IPS-11a (cell line): ENCODE results near the gene EXOC2.
"Not testable (repeated sequence)": the region's sequence is repeated elsewhere in the genome, so short reads cannot be mapped to it uniquely, and the experiment has no call there.

ENCODE experiments used
- H3K4me3 ChIP-seq: one replicate; pipeline ENCODE4 v1.5.1; 2013; ENCODE audit warnings: low read depth, low read length, control low read depth

The EXOC2 gene

GRCh38 chr6:641225-641985 lies 51.5 kb downstream of the EXOC2 start:
- no peak overlapping the region for H3K4me3 ChIP-seq

- no peak overlapping the region for H3K4me3 ChIP-seq
Measured at GRCh38 chr6:636488-636887, 56.5 kb downstream of the EXOC2 start.

DNA sequence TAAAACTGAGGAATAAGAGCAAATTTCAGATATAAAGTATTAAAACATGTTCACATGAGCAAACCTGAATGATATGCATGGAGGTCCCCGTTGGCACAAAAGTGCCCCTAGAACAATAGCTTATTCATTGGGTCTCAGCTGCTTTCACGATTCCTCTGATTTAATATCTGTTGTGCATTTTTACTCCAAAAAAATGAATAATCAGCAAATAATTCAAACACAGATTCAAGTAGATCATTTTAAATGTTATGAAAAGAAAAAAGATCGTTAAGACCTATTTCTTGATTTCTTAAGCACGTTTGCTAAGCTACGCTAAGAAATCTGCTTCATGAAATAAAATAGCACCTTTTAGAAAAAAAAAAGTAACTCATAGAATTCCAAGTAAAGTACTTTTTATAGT lies 57.7 kb downstream of the EXOC2 start:
- H3K4me3 ChIP-seq: no peak overlapping the region

DNA sequence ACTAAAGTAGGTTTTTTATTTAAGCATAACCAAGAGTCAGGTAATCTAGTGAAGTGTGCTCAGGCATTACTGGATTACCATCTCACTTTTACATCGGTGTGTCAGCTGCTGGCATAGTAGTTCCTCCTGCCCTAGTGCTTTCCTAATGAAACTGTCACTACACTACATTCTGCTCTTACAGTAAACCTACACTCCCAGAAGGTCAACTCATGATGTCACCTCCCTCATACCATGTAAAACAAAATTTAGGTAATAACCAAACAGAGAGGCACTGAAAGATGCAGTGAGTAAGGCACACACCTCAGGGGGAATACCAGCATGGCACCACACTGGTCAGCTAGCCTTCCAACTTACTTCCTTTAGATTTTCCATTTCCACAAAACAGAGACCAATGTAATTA lies 59.3 kb downstream of the EXOC2 start:
- no peak overlapping the region for H3K4me3 ChIP-seq

GRCh38 chr6:628766-629165 lies 64.2 kb downstream of the EXOC2 start:
- no peak overlapping the region for H3K4me3 ChIP-seq

DNA sequence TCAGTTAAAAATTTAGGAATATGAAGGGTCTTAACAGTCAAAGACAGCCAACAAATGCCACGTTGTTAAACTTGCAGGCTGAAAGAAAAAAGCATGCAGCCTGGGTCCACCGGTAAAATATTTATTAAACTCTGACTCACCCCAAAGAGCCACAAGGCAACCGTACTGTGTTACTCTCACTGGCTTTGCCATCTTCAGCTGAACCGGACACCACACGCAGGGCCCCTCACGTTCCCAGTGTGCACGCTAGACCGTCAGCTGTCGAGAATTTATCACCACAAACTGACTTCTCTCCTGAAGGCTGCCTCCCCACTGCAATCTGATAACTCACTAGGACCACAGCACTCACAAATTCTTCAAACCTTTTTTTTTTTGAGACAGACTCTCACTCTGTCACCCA lies 66.7 kb downstream of the EXOC2 start:
- no peak overlapping the region for H3K4me3 ChIP-seq

DNA sequence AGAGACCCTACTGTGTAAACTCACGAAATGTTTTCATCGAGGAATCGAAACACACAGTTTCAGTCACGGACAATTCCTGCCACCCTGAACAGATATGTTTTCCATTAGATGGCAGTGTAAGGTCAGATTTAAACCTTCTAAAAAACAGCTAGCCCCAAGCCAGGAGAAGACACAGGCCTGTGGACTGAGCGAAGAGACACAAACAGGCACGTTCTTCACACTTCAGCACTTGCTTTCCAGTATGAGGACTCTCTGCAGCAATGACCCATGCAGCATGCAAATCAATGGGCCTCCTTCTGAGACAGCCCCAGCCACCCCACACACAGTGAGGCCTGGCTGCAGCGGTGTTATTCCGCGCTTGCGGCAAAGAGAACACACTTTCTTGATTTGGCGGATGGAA lies 68.0 kb downstream of the EXOC2 start:
- no peak overlapping the region for H3K4me3 ChIP-seq

- no peak overlapping the region for H3K4me3 ChIP-seq
Measured at GRCh38 chr6:622462-622861, 70.5 kb downstream of the EXOC2 start.

GRCh38 chr6:621931-622330 lies 71.0 kb downstream of the EXOC2 start:
- H3K4me3 ChIP-seq: no peak overlapping the region

DNA sequence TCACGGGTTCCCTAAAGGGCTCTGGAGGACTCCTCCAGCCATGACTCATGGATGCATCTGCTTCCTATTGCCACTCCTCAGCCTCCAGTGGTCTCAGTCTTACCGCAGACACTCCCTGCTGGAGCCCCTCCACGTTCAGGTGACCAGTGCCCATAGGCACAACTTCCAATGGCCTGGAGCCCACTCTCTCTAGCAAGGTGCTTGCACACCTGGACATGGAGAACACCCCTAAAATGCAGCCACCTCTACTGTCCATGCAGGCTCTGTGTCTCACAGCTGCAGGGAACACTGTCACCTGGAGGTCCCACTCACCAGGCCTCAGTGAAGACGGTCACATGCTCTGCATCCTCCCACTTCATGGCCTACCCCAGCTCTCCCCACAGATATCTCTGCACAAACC lies 72.0 kb downstream of the EXOC2 start:
- H3K4me3 ChIP-seq: no peak overlapping the region

GRCh38 chr6:620166-620565 lies 72.8 kb downstream of the EXOC2 start:
- H3K4me3 ChIP-seq: no peak overlapping the region

GRCh38 chr6:617456-618100 lies 75.4 kb downstream of the EXOC2 start:
- H3K4me3 ChIP-seq: no peak overlapping the region

GRCh38 chr6:613981-614380 lies 79.0 kb downstream of the EXOC2 start:
- H3K4me3 ChIP-seq: no peak overlapping the region

DNA sequence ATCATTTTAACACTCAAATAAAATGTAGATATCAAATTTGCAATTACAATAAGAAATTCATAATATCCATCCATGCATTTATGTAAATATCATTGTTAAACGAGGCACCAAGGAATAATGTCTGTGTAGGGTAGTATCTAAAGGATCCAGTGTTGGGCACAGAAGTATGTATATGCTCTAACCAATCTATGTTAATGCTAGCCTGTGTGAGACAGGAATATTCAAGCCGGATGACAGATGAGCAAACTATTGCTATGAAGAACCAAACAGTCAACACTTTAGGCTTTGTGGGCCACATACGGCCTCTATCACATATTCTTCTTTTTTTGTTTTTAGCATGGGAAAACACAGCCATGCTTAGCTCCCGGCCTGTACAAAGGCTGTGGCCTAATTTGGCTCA lies 81.0 kb downstream of the EXOC2 start:
- H3K4me3 ChIP-seq: no peak overlapping the region

DNA sequence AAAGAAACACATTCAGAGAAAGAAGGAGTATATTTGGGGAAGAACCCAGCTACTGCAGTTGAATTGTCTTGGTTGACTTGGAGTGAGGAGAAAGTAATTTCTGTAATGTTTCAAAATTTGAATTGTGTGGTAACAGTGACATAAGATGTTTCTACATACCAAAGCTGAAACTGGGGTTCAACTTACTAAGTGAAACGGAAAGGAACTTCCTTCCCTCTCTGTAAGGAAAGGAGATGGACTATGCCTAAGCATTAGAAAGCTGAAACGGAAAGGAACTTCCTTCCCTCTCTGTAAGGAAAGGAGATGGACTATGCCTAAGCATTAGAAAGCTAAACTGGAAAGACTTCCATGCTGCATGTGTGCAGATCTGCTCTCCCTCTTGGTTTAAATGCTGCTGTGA lies 82.1 kb downstream of the EXOC2 start:
- H3K4me3 ChIP-seq: no peak overlapping the region

DNA sequence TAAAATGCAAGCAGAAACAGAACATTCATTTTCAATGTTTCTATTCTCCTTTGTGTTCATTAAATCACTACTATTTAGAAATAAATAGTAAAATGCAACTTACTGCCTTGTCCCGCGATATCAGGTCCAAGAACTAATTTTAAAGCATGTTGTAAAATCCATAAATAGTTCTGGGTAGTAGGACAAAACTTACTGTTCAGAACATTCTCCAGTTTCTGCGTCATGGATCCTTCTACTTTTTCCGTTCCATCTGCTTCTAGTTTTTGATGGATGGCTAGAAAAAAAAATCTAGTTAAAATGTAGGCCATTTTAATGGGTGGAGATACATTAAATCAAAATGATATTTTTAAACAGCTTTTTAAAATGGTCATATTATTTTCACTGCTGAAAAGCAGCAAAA lies 83.0 kb downstream of the EXOC2 start:
- H3K4me3 ChIP-seq: no peak overlapping the region

DNA sequence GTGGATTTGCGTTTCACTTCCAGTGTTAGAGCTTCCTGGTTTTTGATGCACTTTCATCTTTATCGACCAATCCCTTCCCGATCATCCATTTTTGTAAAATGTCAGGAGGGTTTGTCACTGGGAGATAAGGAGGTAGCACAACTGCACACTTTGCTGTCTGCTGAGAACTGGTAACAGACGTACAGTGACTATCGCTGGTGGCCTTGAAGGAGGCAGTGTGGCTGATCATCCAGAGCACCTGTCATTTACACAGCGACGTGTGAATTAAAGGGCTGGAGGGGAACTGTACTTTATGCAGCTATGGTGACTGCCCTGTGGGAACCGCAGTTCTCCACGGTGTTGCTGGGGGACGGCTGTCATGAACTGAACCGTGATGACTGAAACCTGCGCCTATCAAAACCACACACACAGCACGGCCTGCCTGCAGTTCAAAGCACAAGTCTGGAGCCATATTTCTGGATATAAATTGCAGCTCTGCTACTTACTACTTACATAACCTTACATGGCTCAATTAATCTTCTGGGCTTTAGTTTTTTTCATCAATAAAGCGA lies 86.0 kb downstream of the EXOC2 start:
- no peak overlapping the region for H3K4me3 ChIP-seq

DNA sequence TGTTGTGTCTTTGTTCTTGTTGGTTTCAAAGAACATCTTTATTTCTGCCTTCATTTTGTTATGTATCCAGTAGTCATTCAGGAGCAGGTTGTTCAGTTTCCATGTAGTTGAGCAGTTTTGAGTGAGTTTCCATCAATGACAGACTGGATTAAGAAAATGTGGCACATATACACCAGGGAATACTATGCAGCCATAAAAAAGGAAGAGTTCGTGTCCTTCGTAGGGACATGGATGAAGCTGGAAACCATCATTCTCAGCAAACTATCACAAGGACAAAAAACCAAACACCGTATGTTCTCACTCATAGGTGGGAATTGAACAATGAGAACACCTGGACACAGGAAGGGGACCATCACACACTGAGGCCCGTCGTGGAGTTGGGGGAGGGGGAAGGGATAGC lies 87.0 kb downstream of the EXOC2 start:
- H3K4me3 ChIP-seq: not testable (repeated sequence)

DNA sequence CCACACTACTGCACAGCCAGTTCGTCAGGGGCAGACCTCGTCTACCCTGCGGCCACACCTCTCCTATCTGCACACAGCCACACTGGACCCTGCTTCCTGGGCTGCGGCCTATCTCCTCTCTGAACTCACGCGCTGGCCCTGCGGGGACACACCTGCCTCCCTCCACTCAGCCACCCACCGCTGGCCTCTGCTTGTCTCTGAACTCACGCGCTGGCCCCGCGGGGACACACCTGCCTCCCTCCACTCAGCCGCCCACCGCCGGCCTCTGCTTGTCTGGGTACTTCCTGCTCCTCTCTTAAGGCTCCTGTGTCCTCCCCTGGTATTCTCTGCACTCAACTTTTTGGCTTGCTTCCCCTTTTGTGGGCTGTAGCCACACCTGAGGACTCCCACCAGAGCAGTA lies 88.4 kb downstream of the EXOC2 start:
- H3K4me3 ChIP-seq: no peak overlapping the region

DNA sequence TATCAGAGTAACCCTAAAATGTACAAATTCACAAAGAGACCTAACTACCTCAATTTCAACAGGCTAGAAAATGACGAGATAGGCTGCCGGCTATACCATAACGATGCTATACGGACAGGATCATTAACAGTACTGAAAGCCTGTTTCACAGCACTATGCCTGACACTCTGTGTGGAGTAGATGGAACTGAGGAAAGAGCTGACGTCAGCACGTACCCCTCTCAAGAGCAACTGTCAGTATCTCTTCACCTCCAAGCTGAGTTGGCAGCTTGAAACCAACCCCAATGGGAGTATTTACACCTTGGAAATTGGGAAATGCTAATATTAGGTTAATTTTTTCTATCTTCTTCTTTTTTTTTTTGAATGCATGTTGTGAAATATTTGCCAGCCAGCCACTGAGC lies 89.7 kb downstream of the EXOC2 start:
- H3K4me3 ChIP-seq: no peak overlapping the region

GRCh38 chr6:599576-600448 lies 93.1 kb downstream of the EXOC2 start:
- no peak overlapping the region for H3K4me3 ChIP-seq

DNA sequence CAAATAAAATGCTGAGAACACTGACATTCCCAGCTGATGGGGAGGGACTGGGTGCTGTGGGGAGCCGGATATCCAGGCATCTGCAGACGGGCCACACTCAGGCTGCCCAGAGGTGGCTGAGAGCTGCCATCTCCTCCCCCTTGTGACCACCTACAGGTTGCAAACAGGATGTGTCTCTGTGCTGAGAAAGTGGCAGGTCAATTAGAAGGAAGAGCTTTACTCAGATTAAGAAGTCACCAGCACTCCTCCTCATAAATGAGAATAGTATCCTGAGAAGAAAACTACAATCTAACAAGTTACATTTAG lies 99.1 kb downstream of the EXOC2 start:
- H3K4me3 ChIP-seq: no peak overlapping the region
